Neural cell (in vitro differentiated cells): ENCODE data around the gene PPARGC1A. TPM values are rescaled to one million over a fixed set of nuclear protein-coding genes. Genes with fewer than 3 reads are reported as not detected.

Experiments
- H2AFZ ChIP-seq: fragments of 200-600, 300-800 bp; sonication (generic), shearing (Covaris generic); 2 replicates; pipeline ENCODE4 v1.6.0; 2014; ENCODE audit warnings: low read depth, mild to moderate bottlenecking, antibody characterized with exemption, low read length, moderate library complexity
- H3F3A ChIP-seq: fragments of 200-600 bp; shearing (Covaris generic); 2 replicates; pipeline ENCODE4 v1.6.1; 2016; ENCODE audit warnings: mild to moderate bottlenecking, moderate library complexity, mixed read lengths, antibody characterized with exemption, low read length; ENCODE audit not compliant: insufficient read depth, poor library complexity, severe bottlenecking
- H3K27ac ChIP-seq: fragments of 200-600, 300-800 bp; sonication (generic), shearing (Covaris generic); 2 replicates; pipeline ENCODE4 v1.5.1; 2014; ENCODE audit warnings: mild to moderate bottlenecking, low read length, moderate library complexity
- H3K27me3 ChIP-seq: fragments of 300-800, 200-600 bp; sonication (generic), shearing (Covaris generic); 2 replicates; pipeline ENCODE4 v1.6.0; 2014; ENCODE audit warnings: mild to moderate bottlenecking, low read depth, low read length, moderate library complexity; ENCODE audit not compliant: insufficient read depth
- H3K36me3 ChIP-seq: fragments of 300-800, 200-600 bp; sonication (generic), shearing (Covaris generic); 2 replicates; pipeline ENCODE4 v1.5.1; 2014; ENCODE audit warnings: mild to moderate bottlenecking, antibody characterized with exemption, low read length, moderate library complexity; ENCODE audit not compliant: insufficient read depth
- H3K4me2 ChIP-seq: fragments of 300-800, 200-600 bp; sonication (generic), shearing (Covaris generic); 2 replicates; pipeline ENCODE4 v1.6.0; 2014; ENCODE audit warnings: mild to moderate bottlenecking, low read length
- H3K4me3 ChIP-seq: fragments of 300-800, 200-600 bp; sonication (generic), shearing (Covaris generic); 2 replicates; pipeline ENCODE4 v1.5.1; 2014; ENCODE audit warnings: mild to moderate bottlenecking, low read length, moderate library complexity
- H3K79me2 ChIP-seq: fragments of 200-600 bp; shearing (Covaris generic); replicated peaks from 2 replicates; pipeline ENCODE4 v1.6.0; 2014; ENCODE audit warnings: mild to moderate bottlenecking, low read length, moderate library complexity; ENCODE audit not compliant: insufficient read depth
- H3K9ac ChIP-seq: fragments of 300-800, 200-600 bp; sonication (generic), shearing (Covaris generic); 2 replicates; pipeline ENCODE4 v1.6.1; 2016; ENCODE audit warnings: mild to moderate bottlenecking, low read length, mixed read lengths
- H3K9me2 ChIP-seq: fragments of 200-600 bp; shearing (Covaris generic); 2 replicates; pipeline ENCODE4 v1.6.1; 2016; ENCODE audit warnings: mild to moderate bottlenecking, low read length, mixed read lengths; ENCODE audit not compliant: insufficient read depth
- H3K9me3 ChIP-seq: fragments of 200-600, 300-800 bp; sonication (generic), shearing (Covaris generic); 2 replicates; pipeline ENCODE4 v1.6.1; 2016; ENCODE audit warnings: mild to moderate bottlenecking, mixed run types, low read length, moderate library complexity, mixed read lengths
- H4K20me1 ChIP-seq: fragments of 200-600 bp; shearing (Covaris generic); 2 replicates; pipeline ENCODE4 v1.6.1; 2016; ENCODE audit warnings: mild to moderate bottlenecking, mixed run types; ENCODE audit not compliant: insufficient read depth
- CTCF ChIP-seq: fragments of 450-650 bp; IDR thresholded peaks from 2 replicates; pipeline ENCODE4 v1.5.1; 2014; ENCODE audit warnings: antibody characterized with exemption, mild to moderate bottlenecking, moderate library complexity; ENCODE audit not compliant: poor library complexity, severe bottlenecking
- EP300 ChIP-seq: fragments of 450-650 bp; conservative IDR thresholded peaks from 2 replicates; pipeline ENCODE4 v1.6.1; 2014; ENCODE audit warnings: antibody characterized with exemption, mild to moderate bottlenecking, moderate library complexity; ENCODE audit not compliant: poor library complexity, severe bottlenecking
- EZH2 ChIP-seq: fragments of 200-600, 300-800 bp; shearing (Covaris generic), sonication (generic); IDR thresholded peaks from 2 replicates; pipeline ENCODE4 v1.6.1; 2014; ENCODE audit warnings: antibody characterized with exemption, low read length, borderline replicate concordance, mild to moderate bottlenecking; ENCODE audit not compliant: insufficient read depth, poor library complexity, severe bottlenecking
- MXI1 ChIP-seq: fragments of 450-650 bp; conservative IDR thresholded peaks from 2 replicates; pipeline ENCODE4 v1.6.1; 2014; ENCODE audit warnings: antibody characterized with exemption, mild to moderate bottlenecking; ENCODE audit not compliant: poor library complexity, severe bottlenecking
- POLR2AphosphoS5 ChIP-seq: IDR thresholded peaks from 2 replicates; pipeline ENCODE4 v1.6.1; 2012
- RAD21 ChIP-seq: fragments of 450-650 bp; conservative IDR thresholded peaks from 2 replicates; pipeline ENCODE4 v1.6.1; 2014; ENCODE audit warnings: antibody characterized with exemption, mild to moderate bottlenecking, moderate library complexity
- SMC3 ChIP-seq: fragments of 450-650 bp; conservative IDR thresholded peaks from 2 replicates; pipeline ENCODE4 v1.6.1; 2014; ENCODE audit warnings: antibody characterized with exemption, mild to moderate bottlenecking, moderate library complexity; ENCODE audit not compliant: poor library complexity
- TAF1 ChIP-seq: IDR thresholded peaks from 2 replicates; pipeline ENCODE4 v1.6.1; 2012; ENCODE audit warnings: low read depth
- polyA plus RNA-seq: library from polyadenylated mRNA; depleted of rRNA; stranded (reverse); fragments of >200 nt; gene quantifications from 2 replicates; pipeline ENCODE4 v1.2.3, GENCODE V29; 2014
- TF ChIP-seq, protein P1 (sequence below): IDR thresholded peaks from 2 replicates; pipeline ENCODE4 v1.6.1; 2012; ENCODE audit warnings: borderline replicate concordance

The PPARGC1A gene
- polyA plus RNA-seq, 1 donor from 2014 or later: 7.2 TPM

- Histone ChIP-seq H3K9me2 (no peaks in the 10 kb centered on the region), H3K36me3 (no peaks in the 10 kb centered on the region), H3K9ac (no peak overlapping the region), H3K27ac (no peak overlapping the region), H2AFZ (no peak overlapping the region), H3F3A (no peaks in the 10 kb centered on the region), H3K27me3 (no peaks in the 10 kb centered on the region), H3K9me3 (no peaks in the 10 kb centered on the region), H3K4me3 (no peak overlapping the region), H3K79me2 (no peaks in the 10 kb centered on the region), H4K20me1 (no peaks in the 10 kb centered on the region), H3K4me2 (no peak overlapping the region)
- no peak for TF ChIP-seq RAD21
Observed at GRCh38 chr4:23828779-23829178, 61.1 kb downstream of the PPARGC1A start.

DNA sequence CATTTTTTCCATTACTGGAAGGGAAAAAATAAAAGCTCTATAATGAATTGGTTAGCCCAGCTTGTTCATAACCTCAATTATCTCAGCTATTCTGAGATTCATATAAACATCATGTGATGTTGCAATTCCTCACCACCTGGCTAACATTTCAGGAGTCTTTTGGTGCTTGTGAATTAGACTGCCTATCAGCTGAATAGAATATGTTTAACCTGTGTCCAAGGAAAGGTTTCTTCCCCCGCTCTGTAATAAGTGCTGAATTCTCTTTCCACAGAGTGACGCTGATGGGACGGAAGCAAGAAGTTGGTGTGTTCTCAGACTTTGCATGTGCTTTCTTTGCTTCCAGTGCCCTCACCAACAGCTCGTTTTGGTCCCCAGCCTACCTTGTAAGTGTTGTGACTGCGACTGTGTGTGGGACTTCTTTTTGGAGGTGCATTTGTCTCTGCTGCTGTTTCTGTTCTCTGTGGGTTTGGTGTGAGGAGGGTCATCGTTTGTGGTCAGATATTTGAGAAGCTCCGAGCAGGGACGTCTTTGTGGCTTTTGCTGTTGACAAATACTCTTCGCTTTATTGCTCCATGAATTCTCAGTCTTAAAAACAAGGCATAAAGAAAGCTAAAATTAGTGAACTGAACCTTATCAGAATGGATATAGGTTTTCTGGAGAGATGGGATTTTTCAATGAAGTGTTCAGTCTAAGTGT is 61.7 kb downstream of the PPARGC1A start:
- Histone ChIP-seq H3K9me2 (no peaks in the 10 kb centered on the region), H3K36me3 (no peaks in the 10 kb centered on the region), H3K4me3 (no peak overlapping the region), H3K27ac (no peak overlapping the region), H2AFZ (no peak overlapping the region), H3K4me2 (no peak overlapping the region), H3K79me2 (no peaks in the 10 kb centered on the region), H3K9ac (no peak overlapping the region), H4K20me1 (no peaks in the 10 kb centered on the region), H3F3A (no peaks in the 10 kb centered on the region), H3K27me3 (no peaks in the 10 kb centered on the region), H3K9me3 (no peaks in the 10 kb centered on the region)
- TF ChIP-seq TAF1: no peak
- TF ChIP-seq POLR2AphosphoS5: no peak
- TF ChIP-seq CTCF: no peak
- TF ChIP-seq RAD21: no peak
- no peak for TF ChIP-seq SMC3
- TF ChIP-seq, protein P1, sequence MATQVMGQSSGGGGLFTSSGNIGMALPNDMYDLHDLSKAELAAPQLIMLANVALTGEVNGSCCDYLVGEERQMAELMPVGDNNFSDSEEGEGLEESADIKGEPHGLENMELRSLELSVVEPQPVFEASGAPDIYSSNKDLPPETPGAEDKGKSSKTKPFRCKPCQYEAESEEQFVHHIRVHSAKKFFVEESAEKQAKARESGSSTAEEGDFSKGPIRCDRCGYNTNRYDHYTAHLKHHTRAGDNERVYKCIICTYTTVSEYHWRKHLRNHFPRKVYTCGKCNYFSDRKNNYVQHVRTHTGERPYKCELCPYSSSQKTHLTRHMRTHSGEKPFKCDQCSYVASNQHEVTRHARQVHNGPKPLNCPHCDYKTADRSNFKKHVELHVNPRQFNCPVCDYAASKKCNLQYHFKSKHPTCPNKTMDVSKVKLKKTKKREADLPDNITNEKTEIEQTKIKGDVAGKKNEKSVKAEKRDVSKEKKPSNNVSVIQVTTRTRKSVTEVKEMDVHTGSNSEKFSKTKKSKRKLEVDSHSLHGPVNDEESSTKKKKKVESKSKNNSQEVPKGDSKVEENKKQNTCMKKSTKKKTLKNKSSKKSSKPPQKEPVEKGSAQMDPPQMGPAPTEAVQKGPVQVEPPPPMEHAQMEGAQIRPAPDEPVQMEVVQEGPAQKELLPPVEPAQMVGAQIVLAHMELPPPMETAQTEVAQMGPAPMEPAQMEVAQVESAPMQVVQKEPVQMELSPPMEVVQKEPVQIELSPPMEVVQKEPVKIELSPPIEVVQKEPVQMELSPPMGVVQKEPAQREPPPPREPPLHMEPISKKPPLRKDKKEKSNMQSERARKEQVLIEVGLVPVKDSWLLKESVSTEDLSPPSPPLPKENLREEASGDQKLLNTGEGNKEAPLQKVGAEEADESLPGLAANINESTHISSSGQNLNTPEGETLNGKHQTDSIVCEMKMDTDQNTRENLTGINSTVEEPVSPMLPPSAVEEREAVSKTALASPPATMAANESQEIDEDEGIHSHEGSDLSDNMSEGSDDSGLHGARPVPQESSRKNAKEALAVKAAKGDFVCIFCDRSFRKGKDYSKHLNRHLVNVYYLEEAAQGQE: no peak

- H3K9ac ChIP-seq: no peak overlapping the region
- peaks cover 2% of the 10 kb centered on the region for H3K27me3 ChIP-seq
- no peak overlapping the region for H2AFZ ChIP-seq
- no peaks in the 10 kb centered on the region for H3K9me2 ChIP-seq
- H3K36me3 ChIP-seq: no peaks in the 10 kb centered on the region
- H3K27ac ChIP-seq: no peak overlapping the region
- H4K20me1 ChIP-seq: no peaks in the 10 kb centered on the region
- TF ChIP-seq TAF1 (no peak), EZH2 (no peak), MXI1 (no peak), RAD21 (no peak), CTCF (no peak), POLR2AphosphoS5 (no peak), SMC3 (no peak), EP300 (no peak)
- TF ChIP-seq, protein P1: no peak
- H3K4me2 ChIP-seq: no peak overlapping the region
- no peaks in the 10 kb centered on the region for H3K79me2 ChIP-seq
- no peaks in the 10 kb centered on the region for H3K9me3 ChIP-seq
- H3F3A ChIP-seq: no peaks in the 10 kb centered on the region
- no peak overlapping the region for H3K4me3 ChIP-seq
Observed at GRCh38 chr4:23822181-23822580, 67.7 kb downstream of the PPARGC1A start.
